ENCODE data around the gene GABRG3. TPM values are rescaled to one million over a fixed set of nuclear protein-coding genes. Genes with fewer than 3 reads are reported as not detected.

Gene GABRG3
- total and polyA plus RNA-seq, 4 donors: 0.02 to 0.19 TPM; not detected in 2

DNA sequence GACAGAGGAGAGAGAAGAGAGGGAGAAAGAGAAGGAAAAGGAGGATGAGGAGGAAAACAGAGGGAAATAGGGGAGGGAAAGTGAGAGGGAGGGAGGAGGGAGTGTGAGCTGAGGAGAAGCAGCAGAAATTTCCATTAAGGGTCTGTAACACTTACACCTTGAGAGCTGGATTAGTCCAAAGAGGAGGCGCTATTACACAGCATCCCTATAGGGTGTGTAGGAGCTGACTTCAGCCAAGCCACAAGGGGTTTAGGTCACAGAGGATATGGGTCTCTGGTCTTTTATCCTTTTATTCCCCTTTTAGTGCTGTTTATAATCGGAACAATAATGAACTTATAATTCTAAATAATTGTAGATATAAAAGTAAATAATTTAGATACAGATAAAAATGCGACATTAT, 230.4 kb downstream of the GABRG3 start:
- no peak overlapping the region for H3K9ac ChIP-seq (ENCODE audit: low read depth in 1 of 2, low read length in 2 of 2)
- H3K27me3 ChIP-seq (ENCODE audit: control insufficient read depth in 4 of 4, insufficient read depth in 4 of 4, low read length in 3 of 4): no peaks in the 10 kb centered on the region
- H3K9me3 ChIP-seq (ENCODE audit: control insufficient read depth in 4 of 4, low read length in 3 of 4): peaks cover 0 to 5% (median 0%) of the 10 kb centered on the region in 4 donors
- 60% methylated on average over 3 of the region's 3 CpGs for WGBS
- H3K27ac ChIP-seq (ENCODE audit: low read depth in 1 of 2, low read length in 2 of 2): no peak overlapping the region
- TF ChIP-seq, protein P1, sequence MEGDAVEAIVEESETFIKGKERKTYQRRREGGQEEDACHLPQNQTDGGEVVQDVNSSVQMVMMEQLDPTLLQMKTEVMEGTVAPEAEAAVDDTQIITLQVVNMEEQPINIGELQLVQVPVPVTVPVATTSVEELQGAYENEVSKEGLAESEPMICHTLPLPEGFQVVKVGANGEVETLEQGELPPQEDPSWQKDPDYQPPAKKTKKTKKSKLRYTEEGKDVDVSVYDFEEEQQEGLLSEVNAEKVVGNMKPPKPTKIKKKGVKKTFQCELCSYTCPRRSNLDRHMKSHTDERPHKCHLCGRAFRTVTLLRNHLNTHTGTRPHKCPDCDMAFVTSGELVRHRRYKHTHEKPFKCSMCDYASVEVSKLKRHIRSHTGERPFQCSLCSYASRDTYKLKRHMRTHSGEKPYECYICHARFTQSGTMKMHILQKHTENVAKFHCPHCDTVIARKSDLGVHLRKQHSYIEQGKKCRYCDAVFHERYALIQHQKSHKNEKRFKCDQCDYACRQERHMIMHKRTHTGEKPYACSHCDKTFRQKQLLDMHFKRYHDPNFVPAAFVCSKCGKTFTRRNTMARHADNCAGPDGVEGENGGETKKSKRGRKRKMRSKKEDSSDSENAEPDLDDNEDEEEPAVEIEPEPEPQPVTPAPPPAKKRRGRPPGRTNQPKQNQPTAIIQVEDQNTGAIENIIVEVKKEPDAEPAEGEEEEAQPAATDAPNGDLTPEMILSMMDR (IDR thresholded peaks at IDR 0.05; ENCODE audit: low read depth, low read length, missing input control): no peak
- TF ChIP-seq FOXA2 (IDR thresholded peaks at IDR 0.05): no peak
- no peak for DNase-seq (ENCODE audit: low spot score)
- no peaks in the 10 kb centered on the region for H3K36me3 ChIP-seq (ENCODE audit: control insufficient read depth in 4 of 4, insufficient read depth in 3 of 4, low read depth in 1 of 4, low read length in 3 of 4)
- no peak overlapping the region for H3K4me3 ChIP-seq (ENCODE audit: low read depth in 1 of 3, low read length in 3 of 3)
- H3K4me1 ChIP-seq (ENCODE audit: control insufficient read depth in 4 of 4, insufficient read depth in 4 of 4, low read length in 3 of 4): no peaks in the 10 kb centered on the region

DNA sequence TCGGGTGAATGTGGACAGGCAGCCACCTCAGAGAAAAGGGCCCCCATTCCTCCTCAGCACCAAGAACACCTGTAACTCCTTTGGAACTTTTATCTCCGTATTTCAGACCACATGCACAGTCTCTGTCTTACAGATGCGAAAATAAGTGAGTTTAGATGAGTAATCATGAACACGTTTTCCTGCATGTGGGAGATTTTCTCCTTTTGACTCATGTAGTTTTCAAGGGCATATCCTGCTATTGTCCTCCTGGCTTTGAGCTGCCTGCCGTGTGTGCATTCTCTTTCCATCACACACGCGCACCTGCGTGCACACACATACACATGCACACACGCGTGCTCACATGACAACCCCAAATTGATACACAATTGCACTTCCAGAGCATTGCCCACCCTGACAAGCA, 239.2 kb downstream of the GABRG3 start:
- Histone ChIP-seq H3K36me3 (ENCODE audit: control insufficient read depth in 4 of 4, insufficient read depth in 3 of 4, low read depth in 1 of 4, low read length in 3 of 4) (no peaks in the 10 kb centered on the region), H3K27ac (ENCODE audit: low read depth in 1 of 2, low read length in 2 of 2) (no peak overlapping the region), H3K9ac (ENCODE audit: low read depth in 1 of 2, low read length in 2 of 2) (no peak overlapping the region), H3K9me3 (ENCODE audit: control insufficient read depth in 4 of 4, low read length in 3 of 4) (peaks cover 0 to 5% (median 1%) of the 10 kb centered on the region in 4 donors), H3K4me3 (ENCODE audit: low read depth in 1 of 3, low read length in 3 of 3) (no peak overlapping the region), H3K4me1 (ENCODE audit: control insufficient read depth in 4 of 4, insufficient read depth in 4 of 4, low read length in 3 of 4) (no peaks in the 10 kb centered on the region), H3K27me3 (ENCODE audit: control insufficient read depth in 4 of 4, insufficient read depth in 4 of 4, low read length in 3 of 4) (no peaks in the 10 kb centered on the region)
- TF ChIP-seq TAF1 (conservative IDR thresholded peaks at IDR 0.05) (no peak), EGR1 (IDR thresholded peaks at IDR 0.05; ENCODE audit: low read depth in 2 of 2) (no peak), REST (IDR thresholded peaks at IDR 0.05) (no peak), HNF4G (IDR thresholded peaks at IDR 0.05) (no peak), YY1 (IDR thresholded peaks at IDR 0.05) (no peak), HNF4A (conservative IDR thresholded peaks at IDR 0.05) (no peak)
- no peak for DNase-seq (ENCODE audit: low spot score)
- 82% methylated on average over 10 of the region's 10 CpGs for WGBS

DNA sequence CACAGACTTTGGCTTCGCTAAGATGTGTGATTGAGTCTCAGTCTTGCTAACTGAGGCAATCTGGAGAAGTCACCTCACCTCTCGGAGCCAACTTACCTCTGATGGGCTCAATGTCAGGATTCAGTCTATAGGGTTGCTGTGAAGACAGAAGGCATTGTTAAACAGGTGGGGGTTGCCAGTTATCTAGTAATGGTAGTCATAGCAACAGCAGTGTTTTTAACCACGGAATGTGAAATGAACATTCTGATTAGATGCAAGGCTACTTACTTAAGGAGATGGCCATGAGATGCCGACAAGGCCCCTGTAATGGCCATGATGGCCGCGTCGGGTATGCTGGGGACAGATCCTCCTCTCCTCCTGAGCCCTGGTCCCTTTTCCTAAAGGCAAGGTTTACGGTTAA, 243.1 kb downstream of the GABRG3 start:
- no peak overlapping the region for H3K9ac ChIP-seq (ENCODE audit: low read depth in 1 of 2, low read length in 2 of 2)
- no peaks in the 10 kb centered on the region for H3K36me3 ChIP-seq (ENCODE audit: control insufficient read depth in 4 of 4, insufficient read depth in 3 of 4, low read depth in 1 of 4, low read length in 3 of 4)
- no peaks in the 10 kb centered on the region for H3K4me1 ChIP-seq (ENCODE audit: control insufficient read depth in 4 of 4, insufficient read depth in 4 of 4, low read length in 3 of 4)
- WGBS: 73% methylated on average over 8 of the region's 8 CpGs
- DNase-seq (ENCODE audit: low spot score): no peak
- H3K4me3 ChIP-seq (ENCODE audit: low read depth in 1 of 3, low read length in 3 of 3): no peak overlapping the region
- no peak overlapping the region for H3K27ac ChIP-seq (ENCODE audit: low read depth in 1 of 2, low read length in 2 of 2)
- no peaks in the 10 kb centered on the region for H3K27me3 ChIP-seq (ENCODE audit: control insufficient read depth in 4 of 4, insufficient read depth in 4 of 4, low read length in 3 of 4)
- H3K9me3 ChIP-seq (ENCODE audit: control insufficient read depth in 4 of 4, low read length in 3 of 4): no peaks in the 10 kb centered on the region
- TF ChIP-seq REST (IDR thresholded peaks at IDR 0.05) (no peak), SP1 (IDR thresholded peaks at IDR 0.05) (no peak), EGR1 (IDR thresholded peaks at IDR 0.05; ENCODE audit: low read depth in 2 of 2) (no peak), YY1 (IDR thresholded peaks at IDR 0.05) (no peak), HNF4G (IDR thresholded peaks at IDR 0.05) (no peak), FOXA1 (IDR thresholded peaks at IDR 0.05) (no peak), GABPA (IDR thresholded peaks at IDR 0.05 in 1 of 2, conservative IDR thresholded peaks at IDR 0.05 in 1 of 2) (no peak), FOXA2 (IDR thresholded peaks at IDR 0.05) (no peak), ATF3 (IDR thresholded peaks at IDR 0.05) (no peak), NR2F2 (IDR thresholded peaks at IDR 0.05) (no peak)
- TF ChIP-seq, protein P2, sequence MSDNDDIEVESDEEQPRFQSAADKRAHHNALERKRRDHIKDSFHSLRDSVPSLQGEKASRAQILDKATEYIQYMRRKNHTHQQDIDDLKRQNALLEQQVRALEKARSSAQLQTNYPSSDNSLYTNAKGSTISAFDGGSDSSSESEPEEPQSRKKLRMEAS (IDR thresholded peaks at IDR 0.05): no peak
- TF ChIP-seq, protein P1 (IDR thresholded peaks at IDR 0.05; ENCODE audit: low read depth, low read length, missing input control): no peak

Data from liver (tissue), 9 donors.